ENCODE measurements around the gene TCF25.

The TCF25 gene

DNA sequence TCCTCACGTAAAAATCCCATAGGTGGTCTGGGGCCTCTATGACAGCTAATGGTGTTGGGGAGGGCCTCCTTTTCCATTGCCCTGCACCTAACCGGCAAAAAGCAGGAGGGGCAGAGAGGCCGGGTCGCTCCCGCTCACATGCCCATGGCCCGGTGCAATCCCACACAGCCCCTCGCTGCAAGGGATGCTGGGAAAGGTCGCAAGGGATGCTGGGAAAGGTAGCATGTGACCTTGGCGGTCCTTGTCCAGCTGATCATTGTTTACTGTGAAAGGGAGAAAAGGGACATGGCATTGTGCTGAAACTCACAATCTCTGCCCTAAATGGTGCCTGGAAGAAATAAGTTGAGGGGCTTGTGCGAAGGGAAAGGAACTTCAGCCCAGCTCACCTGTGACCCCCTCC lies 85.2 kb downstream of the TCF25 start:
- H3K36me3 ChIP-seq (ENCODE audit: insufficient read depth, low read depth, low read length), result peaks cover 16% of the 10 kb centered on the region
- no peak overlapping the region for H3K4me3 ChIP-seq (ENCODE audit: low read length)
- H3K27me3 ChIP-seq (ENCODE audit: insufficient read depth, low read length), result no peaks in the 10 kb centered on the region
- peaks cover 5% of the 10 kb centered on the region; the same call in 1 of the 2 replicates for H3K4me1 ChIP-seq (ENCODE audit: insufficient read depth, low read length)
- H3K9ac ChIP-seq (ENCODE audit: low read depth, low read length), result no peak overlapping the region
- H3K9me3 ChIP-seq (ENCODE audit: insufficient read depth, low read depth, low read length), result no peaks in the 10 kb centered on the region
- no peak overlapping the region for H3K27ac ChIP-seq (ENCODE audit: low read length)

DNA sequence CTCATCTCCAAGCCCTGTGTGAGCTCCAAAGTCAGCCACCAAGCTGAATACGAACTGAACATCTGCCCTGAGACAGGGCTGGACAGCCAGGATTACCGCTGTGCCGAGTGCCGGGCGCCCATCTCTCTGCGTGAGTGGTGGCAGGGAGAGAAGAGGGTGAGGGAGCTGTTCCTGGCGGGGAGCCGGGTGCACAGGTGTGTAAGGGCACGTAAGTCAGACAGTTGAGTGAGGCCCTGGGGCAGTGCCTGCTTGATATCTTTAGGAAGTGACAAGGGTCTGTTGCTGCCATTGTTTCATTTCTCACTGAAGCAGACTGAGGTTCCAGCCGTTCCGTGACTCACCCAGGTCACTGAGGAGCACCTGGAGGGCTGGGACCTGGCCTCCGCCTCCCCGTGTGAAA lies 87.6 kb downstream of the TCF25 start:
- Histone ChIP-seq H3K4me1 (ENCODE audit: insufficient read depth, low read length) (no peaks in the 10 kb centered on the region), H3K27ac (ENCODE audit: low read length) (no peak overlapping the region), H3K9ac (ENCODE audit: low read depth, low read length) (no peak overlapping the region), H3K4me3 (ENCODE audit: low read length) (no peak overlapping the region), H3K36me3 (ENCODE audit: insufficient read depth, low read depth, low read length) (peaks cover 12% of the 10 kb centered on the region), H3K9me3 (ENCODE audit: insufficient read depth, low read depth, low read length) (no peaks in the 10 kb centered on the region), H3K27me3 (ENCODE audit: insufficient read depth, low read length) (no peaks in the 10 kb centered on the region)

Measured in iPS-20b (cell line).